Measurements from ENCODE around the gene SORBS2.

Gene SORBS2

DNA sequence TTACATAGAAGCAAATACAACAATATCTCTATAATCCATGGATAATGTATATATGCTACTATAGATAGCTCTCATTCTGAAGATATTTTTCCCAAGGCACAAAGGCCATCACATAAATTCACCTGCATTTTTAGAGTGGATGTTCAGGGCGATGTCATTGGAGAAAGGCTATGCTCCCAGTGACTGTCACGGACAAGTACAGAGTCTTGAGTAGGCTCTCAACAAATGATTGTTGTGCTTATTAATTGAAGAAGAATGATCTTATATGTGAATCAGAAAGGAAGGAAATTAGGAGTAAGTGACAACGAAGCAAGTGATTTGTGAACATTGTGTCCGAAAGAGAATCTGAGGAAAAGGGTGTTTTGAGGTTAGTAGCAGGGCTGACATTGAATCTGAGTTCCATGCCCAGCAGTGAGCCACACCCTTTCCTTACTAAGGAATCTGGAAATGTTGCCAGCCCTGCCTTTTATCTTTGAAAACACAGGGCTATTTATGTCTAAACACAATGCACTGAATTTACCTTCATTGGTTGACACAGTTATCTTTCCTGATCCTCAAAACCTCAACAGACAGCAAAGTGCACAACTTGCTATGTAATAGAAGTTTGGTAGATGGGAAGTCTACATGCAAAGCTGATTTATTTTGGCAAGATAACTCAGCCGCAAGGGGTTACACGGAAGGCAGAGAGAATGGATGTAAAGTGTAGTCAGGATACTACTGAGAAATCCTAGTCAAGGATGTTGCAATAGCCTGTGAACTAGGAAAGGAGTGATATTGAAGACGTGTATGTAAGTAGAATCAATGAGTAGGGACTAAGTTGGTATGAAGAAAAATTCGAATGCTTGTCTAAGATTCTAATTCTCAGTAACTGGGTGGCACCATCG is 50.4 kb downstream of the SORBS2 start:
- H3K4me3 ChIP-seq (ENCODE audit: low read length): no peak overlapping the region
- TF ChIP-seq, protein P1, sequence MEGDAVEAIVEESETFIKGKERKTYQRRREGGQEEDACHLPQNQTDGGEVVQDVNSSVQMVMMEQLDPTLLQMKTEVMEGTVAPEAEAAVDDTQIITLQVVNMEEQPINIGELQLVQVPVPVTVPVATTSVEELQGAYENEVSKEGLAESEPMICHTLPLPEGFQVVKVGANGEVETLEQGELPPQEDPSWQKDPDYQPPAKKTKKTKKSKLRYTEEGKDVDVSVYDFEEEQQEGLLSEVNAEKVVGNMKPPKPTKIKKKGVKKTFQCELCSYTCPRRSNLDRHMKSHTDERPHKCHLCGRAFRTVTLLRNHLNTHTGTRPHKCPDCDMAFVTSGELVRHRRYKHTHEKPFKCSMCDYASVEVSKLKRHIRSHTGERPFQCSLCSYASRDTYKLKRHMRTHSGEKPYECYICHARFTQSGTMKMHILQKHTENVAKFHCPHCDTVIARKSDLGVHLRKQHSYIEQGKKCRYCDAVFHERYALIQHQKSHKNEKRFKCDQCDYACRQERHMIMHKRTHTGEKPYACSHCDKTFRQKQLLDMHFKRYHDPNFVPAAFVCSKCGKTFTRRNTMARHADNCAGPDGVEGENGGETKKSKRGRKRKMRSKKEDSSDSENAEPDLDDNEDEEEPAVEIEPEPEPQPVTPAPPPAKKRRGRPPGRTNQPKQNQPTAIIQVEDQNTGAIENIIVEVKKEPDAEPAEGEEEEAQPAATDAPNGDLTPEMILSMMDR (conservative IDR thresholded peaks at IDR 0.05; ENCODE audit: low read depth, low read length): no peak
- no peak for DNase-seq (ENCODE audit: low read depth)

DNA sequence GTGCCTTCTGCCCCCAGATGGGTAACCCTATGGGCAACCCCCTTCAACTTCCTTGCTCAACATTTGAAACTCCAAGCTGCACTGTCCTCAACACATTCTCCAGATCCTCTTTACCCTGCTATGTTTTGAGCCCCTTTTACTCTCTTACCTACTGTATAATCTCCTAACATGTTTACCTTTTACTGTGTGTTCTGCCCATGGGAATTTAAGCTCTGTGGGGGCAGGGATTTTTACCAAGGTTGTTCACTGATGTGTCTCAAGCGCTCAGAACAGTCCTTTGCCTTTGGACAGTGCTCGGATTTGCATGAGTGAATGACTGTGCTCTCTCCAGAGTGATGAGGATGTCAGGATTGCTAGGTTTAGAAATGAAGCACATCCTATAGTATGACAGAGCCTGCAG is 53.2 kb downstream of the SORBS2 start:
- no peak for DNase-seq (ENCODE audit: low read depth)
- no peak overlapping the region for H3K4me3 ChIP-seq (ENCODE audit: low read length)
- TF ChIP-seq, protein P1 (conservative IDR thresholded peaks at IDR 0.05; ENCODE audit: low read depth, low read length): no peak

DNA sequence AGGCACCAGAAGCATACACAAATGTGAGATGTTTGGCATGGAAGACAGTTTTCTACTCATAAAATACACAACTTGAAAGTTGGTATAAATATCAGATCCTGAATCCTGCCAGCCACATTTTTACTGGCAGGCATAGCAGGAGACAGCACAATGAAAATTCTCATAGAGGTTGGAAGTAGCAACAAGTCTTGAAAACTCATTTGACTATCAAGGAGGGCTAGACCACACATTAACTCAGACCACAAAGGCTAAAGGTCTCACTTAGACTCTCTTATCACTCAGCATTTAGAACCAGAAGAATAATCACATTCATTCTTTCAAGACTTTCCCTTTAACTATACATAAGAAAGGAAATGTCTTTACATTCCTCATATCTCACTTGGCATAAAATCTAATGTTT is 56.5 kb downstream of the SORBS2 start:
- no peak overlapping the region for H3K4me3 ChIP-seq (ENCODE audit: low read length)
- TF ChIP-seq, protein P1 (conservative IDR thresholded peaks at IDR 0.05; ENCODE audit: low read depth, low read length): no peak
- no peak for DNase-seq (ENCODE audit: low read depth)

DNA sequence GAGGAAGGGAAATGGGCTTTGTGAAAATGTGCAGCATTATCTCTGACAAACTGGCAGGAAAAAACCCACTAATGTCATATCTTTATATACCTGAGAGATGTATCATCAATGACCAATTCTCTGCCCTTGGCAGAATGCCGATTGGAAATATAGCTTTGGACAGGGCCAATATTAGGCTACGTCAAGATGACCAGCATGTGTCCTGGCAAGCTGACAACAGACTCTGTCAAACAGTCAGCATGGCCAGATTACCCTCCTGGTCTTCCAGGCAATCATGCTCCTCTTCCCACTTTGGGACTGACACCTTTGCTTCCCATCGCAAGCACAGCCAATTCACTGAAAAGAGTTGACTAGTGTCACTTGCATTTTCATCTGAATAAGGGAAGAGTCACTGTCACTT is 57.0 kb downstream of the SORBS2 start:
- TF ChIP-seq, protein P1 (conservative IDR thresholded peaks at IDR 0.05; ENCODE audit: low read depth, low read length): no peak
- H3K4me3 ChIP-seq (ENCODE audit: low read length): no peak overlapping the region
- no peak for DNase-seq (ENCODE audit: low read depth)

DNA sequence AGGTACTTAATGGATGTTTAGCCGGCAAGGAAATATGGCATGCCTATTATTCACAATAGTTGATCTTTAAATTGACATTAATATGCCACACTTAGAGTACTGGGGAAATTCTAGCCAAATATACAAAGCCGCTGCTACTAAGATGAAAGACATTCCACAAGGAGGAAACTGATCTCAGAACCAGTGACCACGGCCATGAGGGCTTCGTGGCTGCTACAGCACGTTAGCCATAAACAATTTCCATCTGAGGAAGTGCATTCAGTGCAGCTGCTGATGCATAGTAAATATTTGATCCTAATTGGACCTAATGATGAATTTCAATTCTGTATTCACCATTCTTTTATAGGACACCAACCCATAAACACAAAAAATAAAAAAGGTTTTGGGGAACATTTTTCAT is 59.1 kb downstream of the SORBS2 start:
- no peak for DNase-seq (ENCODE audit: low read depth)
- TF ChIP-seq, protein P1 (conservative IDR thresholded peaks at IDR 0.05; ENCODE audit: low read depth, low read length): no peak
- H3K4me3 ChIP-seq (ENCODE audit: low read length): no peak overlapping the region

DNA sequence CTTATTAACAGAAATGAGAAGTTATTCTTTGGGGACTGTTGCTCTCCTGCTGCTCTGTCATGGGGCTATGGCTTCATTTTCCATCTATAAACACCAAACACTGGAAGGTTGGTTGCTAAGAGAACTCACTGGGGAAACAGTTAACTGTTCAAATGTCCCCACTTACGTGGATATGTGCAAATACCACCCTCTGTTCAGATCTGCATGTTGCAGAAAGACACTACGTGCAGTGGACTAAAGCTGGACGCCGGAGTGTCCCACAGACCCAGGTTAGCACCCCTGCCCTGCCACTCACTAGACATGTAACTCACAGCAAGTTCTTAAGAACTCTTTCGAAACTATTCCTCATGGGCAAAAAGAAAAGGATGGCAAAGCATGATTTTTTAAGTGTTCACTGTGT is 62.1 kb downstream of the SORBS2 start:
- TF ChIP-seq, protein P1 (conservative IDR thresholded peaks at IDR 0.05; ENCODE audit: low read depth, low read length): no peak
- no peak for DNase-seq (ENCODE audit: low read depth)
- no peak overlapping the region for H3K4me3 ChIP-seq (ENCODE audit: low read length)

DNA sequence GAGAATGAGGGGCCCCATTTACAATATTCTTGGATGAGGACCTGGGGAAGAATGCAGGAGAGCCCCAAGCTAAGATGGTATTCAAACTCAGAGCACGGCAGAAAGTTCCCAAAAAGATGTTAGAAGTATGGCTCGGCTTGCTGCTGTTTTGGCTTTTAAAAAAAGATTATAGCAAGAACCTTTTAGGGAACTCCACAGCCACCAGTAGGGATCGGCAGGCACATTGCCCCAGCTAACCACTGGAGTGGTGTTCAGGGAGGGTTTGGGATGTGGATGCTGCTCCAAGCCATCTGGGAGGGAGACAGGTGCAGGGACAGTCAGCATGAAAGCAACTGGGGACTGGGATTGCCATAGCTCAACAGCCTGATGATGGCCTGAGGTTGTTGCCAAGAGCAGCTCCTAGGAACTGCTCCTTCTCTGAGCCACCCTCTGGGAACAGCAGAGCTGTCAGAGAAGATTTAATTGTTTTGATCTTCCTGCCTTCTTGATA is 63.0 kb downstream of the SORBS2 start:
- DNase-seq (ENCODE audit: low read depth): no peak
- no peak overlapping the region for H3K4me3 ChIP-seq (ENCODE audit: low read length)
- TF ChIP-seq, protein P1 (conservative IDR thresholded peaks at IDR 0.05; ENCODE audit: low read depth, low read length): no peak

Measured in retinal pigment epithelial cell (primary cell).